Body of pancreas (tissue), 4 donors: ENCODE measurements around the gene MT1E. TPM values are rescaled to one million over a fixed set of nuclear protein-coding genes. Genes with fewer than 3 reads are reported as not detected.

ENCODE experiments used
- ATAC-seq: fragments of 150-250 bp; one replicate; pipeline ENCODE4 v1.9.1; 2016
- DNase-seq, 4 donors: peaks; one replicate each; pipeline ENCODE4 v3.0.0-alpha.2; 2019
- H3K27ac ChIP-seq, 4 donors: fragments of 200-600 bp; sonication (generic); 1 replicate in 3 of 4; 2 replicates in 1 of 4; pipeline versions ENCODE4 v1.5.1 to v1.6.1; 2016 to 2019; ENCODE audit warnings: mild to moderate bottlenecking in 1 of 4, mixed read lengths in 1 of 4, moderate library complexity in 1 of 4
- H3K27me3 ChIP-seq, 2 donors: fragments of 200-600 bp; sonication (generic); one replicate each; pipeline ENCODE4 v1.6.0; 2016; ENCODE audit warnings: mild to moderate bottlenecking in 1 of 2
- H3K36me3 ChIP-seq, 2 donors: fragments of 200-600 bp; sonication (generic); replicated peaks in 1 of 2; 2 replicates each; pipeline ENCODE4 v1.5.1; 2016; ENCODE audit warnings: low read depth in 2 of 2; ENCODE audit not compliant: insufficient read depth in 1 of 2
- H3K4me1 ChIP-seq: fragments of 200-600 bp; sonication (generic); one replicate; pipeline ENCODE4 v1.6.0; 2016
- H3K4me3 ChIP-seq, 2 donors: fragments of 200-600 bp; sonication (generic); 1 replicate in 1 of 2; 2 replicates in 1 of 2; pipeline ENCODE4 v1.5.1; 2016 to 2019
- H3K9me3 ChIP-seq, 3 donors: fragments of 200-600 bp; sonication (generic); 1 replicate in 2 of 3; 2 replicates in 1 of 3; pipeline ENCODE4 v1.5.1; 2016
- POLR2A ChIP-seq, 3 donors: fragments of 450-650 bp; IDR thresholded peaks; one replicate each; pipeline ENCODE4 v1.6.1; 2016; ENCODE audit warnings: antibody characterized with exemption in 3 of 3, mild to moderate bottlenecking in 2 of 3
- WGBS, 2 donors: methylation state at CpG; one replicate each; pipeline ENCODE4 v1.1.5; 2017; 5-methylcytosine and 5-hydroxymethylcytosine counted together
- intact Hi-C: fragments of 100-400 bp; cut with DNase I; formaldehyde crosslinking; loops from one replicate; pipeline ENCODE4 v1.15.1; 2023
- total RNA-seq, 2 donors: library from RNA; depleted of rRNA; stranded (reverse); fragments of >200 nt; gene quantifications; one replicate each; pipeline ENCODE4 v1.1.0, GENCODE V29; 2016
- TF ChIP-seq, protein P1 (sequence below), 7 experiments: fragments of 450-650 bp in 4 of 7; fragments of 200-600 bp in 3 of 7; sonication (generic) in 3 of 7; IDR thresholded peaks; one replicate each; pipeline ENCODE4 v1.5.1; 2016 to 2019; ENCODE audit warnings: antibody characterized with exemption in 7 of 7

Gene MT1E
- total RNA-seq, 2 donors from 2014 or later = 99.9 to 679 TPM

DNA sequence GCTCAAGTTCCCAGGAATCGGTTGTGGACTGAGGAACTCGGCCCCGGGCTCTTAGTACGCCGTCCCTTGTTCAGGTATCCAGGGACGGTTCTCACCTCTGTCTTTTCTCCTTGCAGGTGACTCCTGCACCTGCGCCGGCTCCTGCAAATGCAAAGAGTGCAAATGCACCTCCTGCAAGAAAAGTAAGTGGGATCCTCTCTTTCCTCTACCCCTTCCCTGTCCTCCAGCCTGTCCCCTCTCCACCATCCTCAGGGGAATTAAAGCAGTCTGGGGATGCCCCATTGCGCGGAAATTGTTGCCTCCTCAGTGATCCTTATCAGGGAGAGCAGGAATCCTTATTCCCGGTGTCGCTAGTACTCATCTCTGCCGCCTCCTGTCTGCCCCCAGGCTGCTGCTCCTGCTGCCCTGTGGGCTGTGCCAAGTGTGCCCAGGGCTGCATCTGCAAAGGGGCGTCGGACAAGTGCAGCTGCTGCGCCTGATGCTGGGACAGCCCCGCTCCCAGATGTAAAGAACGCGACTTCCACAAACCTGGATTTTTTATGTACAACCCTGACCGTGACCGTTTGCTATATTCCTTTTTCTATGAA lies 16.6 kb upstream of the MT1E start:
- no peak for ATAC-seq
- Histone ChIP-seq H3K27me3 (no peaks in the 10 kb centered on the region), H3K9me3 (no peaks in the 10 kb centered on the region), H3K27ac (peak overlapping the region; percentile 91 to 97 (median 92)), H3K4me1 (peaks cover 46% of the 10 kb centered on the region), H3K36me3 (no peaks in the 10 kb centered on the region), H3K4me3 (peak overlapping the region; percentile 10 to 46)
- peak in 1 of 4 donors; percentile 40 for DNase-seq
- intact Hi-C loops = loop anchor here (10.0 kb wide), 1 partner anchor 86 kb away; no protein-coding TSS in a partner anchor
- WGBS, 2 donors = 0% methylated on average over 21 of the region's 21 CpGs
- TF ChIP-seq, protein P1, sequence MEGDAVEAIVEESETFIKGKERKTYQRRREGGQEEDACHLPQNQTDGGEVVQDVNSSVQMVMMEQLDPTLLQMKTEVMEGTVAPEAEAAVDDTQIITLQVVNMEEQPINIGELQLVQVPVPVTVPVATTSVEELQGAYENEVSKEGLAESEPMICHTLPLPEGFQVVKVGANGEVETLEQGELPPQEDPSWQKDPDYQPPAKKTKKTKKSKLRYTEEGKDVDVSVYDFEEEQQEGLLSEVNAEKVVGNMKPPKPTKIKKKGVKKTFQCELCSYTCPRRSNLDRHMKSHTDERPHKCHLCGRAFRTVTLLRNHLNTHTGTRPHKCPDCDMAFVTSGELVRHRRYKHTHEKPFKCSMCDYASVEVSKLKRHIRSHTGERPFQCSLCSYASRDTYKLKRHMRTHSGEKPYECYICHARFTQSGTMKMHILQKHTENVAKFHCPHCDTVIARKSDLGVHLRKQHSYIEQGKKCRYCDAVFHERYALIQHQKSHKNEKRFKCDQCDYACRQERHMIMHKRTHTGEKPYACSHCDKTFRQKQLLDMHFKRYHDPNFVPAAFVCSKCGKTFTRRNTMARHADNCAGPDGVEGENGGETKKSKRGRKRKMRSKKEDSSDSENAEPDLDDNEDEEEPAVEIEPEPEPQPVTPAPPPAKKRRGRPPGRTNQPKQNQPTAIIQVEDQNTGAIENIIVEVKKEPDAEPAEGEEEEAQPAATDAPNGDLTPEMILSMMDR (IDR thresholded peaks at IDR 0.05) = peak in 1 of 7 experiments; percentile 22
- no peak for TF ChIP-seq POLR2A (IDR thresholded peaks at IDR 0.05)

DNA sequence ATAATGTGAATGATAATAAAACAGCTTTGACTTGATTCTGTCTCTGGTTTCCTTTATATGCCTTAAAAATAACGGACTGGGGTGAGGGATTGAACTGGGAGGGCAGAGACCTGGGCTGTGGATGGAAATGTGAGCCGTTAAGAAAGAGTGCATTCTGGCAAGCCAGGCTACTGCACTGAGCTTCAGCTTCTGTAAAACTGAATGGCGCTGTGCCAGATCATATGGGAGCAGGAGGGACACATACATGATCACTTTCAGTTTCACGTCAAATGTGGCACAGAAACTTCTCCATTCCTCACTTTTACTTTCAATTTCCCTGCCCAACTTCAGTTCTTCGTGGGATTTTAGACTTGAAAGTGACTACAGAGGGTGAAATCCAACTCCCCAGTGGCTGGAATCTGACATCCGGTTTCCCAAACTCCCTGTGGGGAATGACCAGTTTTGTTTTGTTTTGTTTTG lies 16.1 kb upstream of the MT1E start:
- WGBS, 2 donors = 0% methylated on average over 6 of the region's 6 CpGs

DNA sequence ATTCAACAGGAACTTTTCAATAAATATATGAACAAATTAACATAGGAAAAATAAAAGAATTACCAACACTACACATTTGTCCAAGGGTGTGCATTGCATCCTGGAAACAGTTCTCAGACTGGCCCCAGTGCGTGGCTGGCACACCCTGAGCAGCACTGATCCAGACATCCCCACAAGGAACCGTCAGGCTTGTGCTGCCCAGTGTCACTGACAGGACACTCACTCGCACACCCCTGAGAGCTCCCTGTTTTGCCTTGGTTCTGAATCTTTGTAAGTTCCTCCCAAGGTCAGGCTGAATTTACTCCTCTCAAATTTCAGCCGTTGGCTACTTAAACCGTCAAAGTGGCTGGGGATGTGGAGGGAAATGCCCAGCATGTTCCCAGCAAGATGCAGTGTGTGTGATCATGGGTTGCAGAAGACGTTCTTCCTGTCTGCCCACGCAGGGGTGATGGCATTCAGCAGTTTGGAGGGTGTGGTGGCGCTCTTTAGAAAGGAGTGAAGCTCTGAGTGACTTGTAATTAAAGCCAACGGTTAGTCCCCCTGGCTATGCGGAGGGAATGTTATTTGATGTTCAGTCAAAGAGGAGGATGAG lies 15.5 kb upstream of the MT1E start:
- 18 to 23% methylated on average over 7 to 10 of the region's 10 CpGs for WGBS, 2 donors
- ATAC-seq = no peak
- H3K9me3 ChIP-seq = no peaks in the 10 kb centered on the region
- peaks cover 46% of the 10 kb centered on the region for H3K4me1 ChIP-seq
- H3K27me3 ChIP-seq = no peaks in the 10 kb centered on the region
- TF ChIP-seq, protein P1 (IDR thresholded peaks at IDR 0.05) = no peak
- TF ChIP-seq POLR2A (IDR thresholded peaks at IDR 0.05) = peak in 2 of 3 donors; percentile 41 to 44
- DNase-seq = peak in 2 of 4 donors; percentile 42 to 60
- no peaks in the 10 kb centered on the region for H3K36me3 ChIP-seq
- intact Hi-C loops = no loop called here
- H3K4me3 ChIP-seq = no peak overlapping the region
- H3K27ac ChIP-seq = peak overlapping the region; percentile 91 to 97 (median 92)

More for the DNA sequence above, 16.1 kb upstream of the MT1E start:
- ATAC-seq = peak; percentile 2
- Histone ChIP-seq H3K27me3 (no peaks in the 10 kb centered on the region), H3K36me3 (no peaks in the 10 kb centered on the region), H3K4me3 (peak overlapping the region; percentile 10 to 46), H3K4me1 (peaks cover 46% of the 10 kb centered on the region), H3K27ac (peak overlapping the region; percentile 91 to 97 (median 92)), H3K9me3 (no peaks in the 10 kb centered on the region)
- peak in 1 of 3 donors; percentile 15 for TF ChIP-seq POLR2A (IDR thresholded peaks at IDR 0.05)
- TF ChIP-seq, protein P1 (IDR thresholded peaks at IDR 0.05) = peak in 2 of 7 experiments; percentile 8 to 11
- intact Hi-C loops = loop anchor here (10.0 kb wide), 1 partner anchor 85 kb away; no protein-coding TSS in a partner anchor
- DNase-seq = peak; percentile 62 to 86 (median 72)

DNA sequence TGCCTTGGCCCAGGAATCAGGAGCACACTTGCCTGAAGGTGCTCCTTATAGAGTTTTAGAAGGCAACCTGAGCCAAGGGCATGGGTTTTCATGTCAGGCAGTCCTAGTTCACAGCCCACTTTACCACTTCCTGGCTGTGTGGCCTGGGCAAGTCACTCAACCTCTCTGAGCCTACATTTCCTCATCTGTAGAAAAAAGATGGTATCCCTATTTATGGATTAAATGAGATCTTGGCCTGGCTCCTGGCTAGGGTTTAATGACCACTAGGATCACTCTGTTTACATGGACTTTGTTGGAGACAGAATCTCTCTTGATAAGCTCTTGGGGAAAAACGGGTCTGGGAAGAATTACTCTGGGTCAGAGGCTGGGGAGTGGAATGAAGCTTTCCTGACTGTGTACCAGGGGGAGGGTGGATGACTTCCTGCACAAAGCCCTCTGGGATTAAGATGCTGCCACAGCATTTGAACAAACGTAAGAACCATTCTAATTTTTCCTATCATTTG lies 14.9 kb upstream of the MT1E start:
- no peaks in the 10 kb centered on the region for H3K27me3 ChIP-seq
- no peak for TF ChIP-seq POLR2A (IDR thresholded peaks at IDR 0.05)
- TF ChIP-seq, protein P1 (IDR thresholded peaks at IDR 0.05) = no peak
- H3K9me3 ChIP-seq = no peaks in the 10 kb centered on the region
- H3K4me3 ChIP-seq = no peak overlapping the region
- intact Hi-C loops = no loop called here
- no peak for DNase-seq
- peaks cover 46% of the 10 kb centered on the region for H3K4me1 ChIP-seq
- no peak for ATAC-seq
- WGBS, 2 donors = 17 to 21% methylated on average over 2 of the region's 2 CpGs
- no peaks in the 10 kb centered on the region for H3K36me3 ChIP-seq
- H3K27ac ChIP-seq = peak overlapping the region; percentile 91 to 97 (median 92)
